VCaP (cell line): ENCODE results near the gene PPT1.
A peak's percentile ranks its signal among the peaks of the same experiment; 100 is the strongest.

ENCODE experiments used
- H3K27ac ChIP-seq: fragments of 450-650 bp; 2 replicates; pipeline ENCODE4 v1.5.1; 2017
- TF ChIP-seq, protein P1 (sequence below): fragments of 450-650 bp; conservative IDR thresholded peaks from 2 replicates; pipeline ENCODE4 v1.5.1; 2017; ENCODE audit warnings: mild to moderate bottlenecking, moderate library complexity

PPT1 gene

DNA sequence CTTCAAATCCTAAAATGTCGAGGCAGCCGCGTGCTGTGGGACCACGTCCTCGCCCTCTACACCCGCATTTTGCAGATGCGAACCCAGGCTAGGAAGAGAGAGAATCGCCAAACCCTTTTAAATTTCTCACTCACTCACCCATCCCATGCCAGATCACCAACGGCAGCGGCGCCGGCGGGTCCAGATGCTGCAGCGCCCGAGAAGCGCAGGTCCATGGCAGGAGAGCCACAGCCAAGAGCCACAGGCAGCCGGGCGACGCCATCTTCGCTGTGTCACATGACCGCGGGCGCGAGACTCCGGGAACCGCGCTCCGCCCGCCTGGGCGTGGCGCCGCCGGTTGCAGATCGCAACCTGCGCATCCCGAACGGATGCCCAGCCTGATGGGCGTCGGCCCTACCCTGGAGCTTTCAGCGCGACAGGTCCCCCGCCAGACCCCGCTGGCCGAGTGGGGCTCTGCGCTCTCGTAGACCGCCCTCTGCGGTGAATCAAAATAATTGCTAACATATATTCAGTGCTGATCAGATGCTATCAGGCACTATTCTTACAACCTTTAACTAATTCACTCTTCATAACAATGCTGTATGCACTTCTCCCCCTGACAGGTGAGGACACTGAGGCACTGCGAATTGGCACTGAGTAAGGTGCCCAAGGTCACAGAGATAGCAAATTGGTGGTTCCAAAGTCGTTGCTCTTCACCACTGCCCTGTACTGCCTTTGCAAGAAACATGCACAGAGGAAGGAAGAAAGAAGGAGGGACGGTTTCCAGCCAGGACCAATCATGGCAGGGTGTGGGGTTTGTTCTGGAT lies at the start of gene PPT1:
Gene PPT1, minus strand, starts transcription at position 276 of the 806 bp plus-strand sequence. Its CDS starts 14 bp downstream, at position 262.
- H3K27ac ChIP-seq: peak within 1 kb of the TSS; percentile 67
- TF ChIP-seq, protein P1, sequence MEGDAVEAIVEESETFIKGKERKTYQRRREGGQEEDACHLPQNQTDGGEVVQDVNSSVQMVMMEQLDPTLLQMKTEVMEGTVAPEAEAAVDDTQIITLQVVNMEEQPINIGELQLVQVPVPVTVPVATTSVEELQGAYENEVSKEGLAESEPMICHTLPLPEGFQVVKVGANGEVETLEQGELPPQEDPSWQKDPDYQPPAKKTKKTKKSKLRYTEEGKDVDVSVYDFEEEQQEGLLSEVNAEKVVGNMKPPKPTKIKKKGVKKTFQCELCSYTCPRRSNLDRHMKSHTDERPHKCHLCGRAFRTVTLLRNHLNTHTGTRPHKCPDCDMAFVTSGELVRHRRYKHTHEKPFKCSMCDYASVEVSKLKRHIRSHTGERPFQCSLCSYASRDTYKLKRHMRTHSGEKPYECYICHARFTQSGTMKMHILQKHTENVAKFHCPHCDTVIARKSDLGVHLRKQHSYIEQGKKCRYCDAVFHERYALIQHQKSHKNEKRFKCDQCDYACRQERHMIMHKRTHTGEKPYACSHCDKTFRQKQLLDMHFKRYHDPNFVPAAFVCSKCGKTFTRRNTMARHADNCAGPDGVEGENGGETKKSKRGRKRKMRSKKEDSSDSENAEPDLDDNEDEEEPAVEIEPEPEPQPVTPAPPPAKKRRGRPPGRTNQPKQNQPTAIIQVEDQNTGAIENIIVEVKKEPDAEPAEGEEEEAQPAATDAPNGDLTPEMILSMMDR: no peak; the same call in 1 of the 2 replicates

DNA sequence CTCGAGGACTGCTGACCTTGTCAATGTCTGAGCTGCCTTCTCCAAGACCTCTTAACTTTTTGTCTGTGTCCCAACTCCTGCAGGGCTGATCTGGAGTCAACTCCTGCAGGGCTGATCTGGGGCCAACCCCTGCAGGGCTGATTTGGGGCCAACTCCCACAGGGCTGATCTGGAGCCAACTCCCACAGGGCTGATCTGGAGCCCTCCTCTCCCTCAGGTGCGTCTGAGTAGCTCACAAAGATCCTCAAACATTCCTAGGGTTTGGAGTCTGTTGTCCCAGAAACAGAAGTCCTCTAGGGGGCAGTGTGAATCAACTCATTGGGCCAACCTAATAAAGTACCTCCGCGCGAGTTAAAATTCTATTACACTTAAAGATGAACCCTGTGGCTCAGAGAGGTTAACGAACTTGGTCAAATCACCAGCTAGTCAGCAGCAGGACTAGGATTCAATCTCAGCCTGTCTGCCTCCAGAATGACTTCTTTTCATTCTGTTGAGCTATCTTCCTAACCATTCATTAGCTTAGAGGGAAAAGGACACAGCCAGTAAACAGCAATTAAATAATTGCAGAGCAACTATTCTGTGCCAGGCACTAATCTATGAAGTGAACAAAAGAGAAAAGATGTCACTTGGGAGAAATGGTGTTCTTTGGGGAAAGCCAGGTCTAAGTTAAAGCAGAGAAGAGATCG lies 47.0 kb upstream of the PPT1 start:
- TF ChIP-seq, protein P1: peak; percentile 80
- peak overlapping the region; percentile 2; the same call in 1 of the 2 replicates for H3K27ac ChIP-seq

DNA sequence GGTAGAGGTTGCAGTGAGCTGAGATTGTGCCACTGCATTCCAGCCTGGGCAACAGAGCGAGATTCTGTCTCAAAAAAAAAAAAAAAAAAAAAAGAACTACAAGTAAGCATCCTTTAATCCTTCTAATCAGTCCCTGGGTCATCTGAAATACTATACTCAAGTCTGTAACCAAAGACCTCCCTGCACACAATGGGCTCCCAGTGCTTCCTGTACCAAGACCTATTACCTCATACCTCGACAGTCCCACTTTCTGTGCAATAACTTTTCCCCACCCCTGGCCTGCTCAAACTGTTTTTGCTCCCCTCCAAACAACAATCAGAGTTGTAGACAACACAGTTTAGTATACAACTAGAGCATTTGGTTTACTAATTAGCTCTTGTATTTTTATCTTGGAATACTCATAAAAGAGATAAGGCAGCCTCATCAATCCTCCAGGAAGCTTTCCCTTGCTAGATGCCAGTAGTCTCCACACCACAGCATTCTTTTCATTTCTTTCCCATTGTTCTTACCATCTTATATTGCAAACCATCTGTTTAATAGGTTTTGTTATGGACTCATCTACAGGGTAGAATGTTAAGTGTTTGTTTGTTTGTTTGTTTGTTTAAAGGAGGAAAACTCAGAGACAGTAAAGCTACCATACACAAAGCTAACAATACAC lies 45.0 kb upstream of the PPT1 start:
- peak overlapping the region; percentile 66; the same call in 1 of the 2 replicates for H3K27ac ChIP-seq

DNA sequence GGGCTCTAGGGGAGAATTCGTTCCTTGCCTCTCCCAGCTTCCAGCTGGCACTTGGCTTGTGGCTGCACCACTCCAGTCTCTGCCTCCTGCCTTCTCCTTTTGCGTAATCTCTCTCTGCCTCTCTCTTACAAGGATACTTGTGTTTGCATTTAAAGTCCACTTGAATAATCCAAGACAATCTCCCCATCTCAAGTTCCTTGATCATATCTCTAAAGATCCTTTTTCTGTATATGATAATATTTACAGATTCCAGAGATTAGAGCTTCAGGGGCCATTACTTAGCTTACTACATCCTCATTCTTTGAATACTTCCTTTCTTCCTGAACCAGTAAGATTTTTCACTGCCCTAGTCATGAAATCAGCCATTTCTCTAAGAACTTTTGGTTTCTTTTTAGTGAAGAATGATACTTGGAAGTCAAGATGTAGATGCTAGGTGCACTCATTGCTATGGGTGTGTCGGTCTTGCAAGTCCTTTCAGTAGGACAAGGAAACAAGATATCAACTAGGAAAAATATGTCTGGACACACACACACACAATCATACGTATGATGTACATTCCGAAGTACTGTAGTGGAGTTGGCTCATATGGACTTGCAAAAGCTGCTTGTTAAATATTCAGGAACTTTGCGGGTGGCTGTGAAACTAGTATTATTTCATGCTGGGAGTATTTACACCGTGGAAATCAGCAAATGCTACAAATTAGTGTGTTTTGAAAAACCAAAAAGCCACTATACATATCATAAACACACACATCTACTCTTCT lies 43.3 kb upstream of the PPT1 start:
- peak overlapping the region; percentile 66 for H3K27ac ChIP-seq

More for the DNA sequence above, 45.0 kb upstream of the PPT1 start:
- TF ChIP-seq, protein P1: no peak

DNA sequence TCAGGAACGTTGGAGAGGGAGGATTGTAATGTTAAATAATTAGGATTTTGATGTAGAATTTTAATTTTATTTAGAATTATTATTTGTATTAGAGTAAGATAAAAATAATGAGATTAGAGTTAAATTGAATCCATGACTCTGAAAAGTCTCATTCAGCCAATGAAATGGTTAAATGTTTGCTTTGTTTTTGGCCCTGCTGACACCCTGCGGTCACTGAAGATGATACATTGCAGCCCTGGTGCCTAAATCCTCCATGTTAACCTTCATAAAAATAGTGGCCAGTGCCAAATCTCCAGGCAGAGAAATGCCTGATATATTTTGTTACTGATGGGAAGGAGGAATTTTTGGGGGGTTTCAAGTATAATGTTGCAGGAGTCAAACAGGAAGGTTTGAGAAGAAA lies 36.8 kb upstream of the PPT1 start:
- TF ChIP-seq, protein P1: 0 out of 2 replicates have a peak, but pooled peaks have one; percentile 10
- H3K27ac ChIP-seq: no peak overlapping the region

More for the DNA sequence above, 43.3 kb upstream of the PPT1 start:
- TF ChIP-seq, protein P1: no peak

DNA sequence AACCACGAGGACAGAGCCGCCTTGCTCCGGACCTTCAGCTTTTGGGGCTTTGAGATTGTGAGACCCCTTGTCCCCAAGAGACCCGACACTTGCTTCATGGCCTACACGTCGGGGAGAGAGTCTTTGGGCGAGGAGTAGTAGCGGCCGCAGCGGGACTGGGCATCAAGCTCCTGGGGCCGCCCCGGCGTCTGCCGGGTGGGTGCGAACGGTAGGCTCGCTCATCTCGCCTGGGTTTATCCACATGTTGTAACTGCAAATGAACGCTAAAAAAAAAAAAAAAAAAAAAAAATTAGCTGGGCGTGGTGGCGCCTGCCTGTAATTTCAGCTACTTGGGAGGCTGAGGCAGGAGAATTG lies 36.2 kb upstream of the PPT1 start:
- no peak overlapping the region for H3K27ac ChIP-seq
- TF ChIP-seq, protein P1: no peak
